K562 (cell line): ENCODE data around the gene CTAGE1. TPM values are rescaled to one million over a fixed set of nuclear protein-coding genes. Genes with fewer than 3 reads are reported as not detected.
A peak's percentile ranks its signal among the peaks of the same experiment; 100 is the strongest.

Source experiments
- ATAC-seq: fragments of 200-7000 bp; cut with Tn5 transposase; 3 replicates; pipeline ENCODE4 v1.9.1; 2020; ENCODE audit warnings: moderate library complexity
- BruUV-seq: library from RNA; stranded (reverse); fragments of 400-500 nt; replicated peaks from 2 replicates; lab custom pipeline; 2021; lab: Mats Ljungman, UMichigan
- CTCF ChIA-PET: fragments of 300-600 bp; formaldehyde crosslinking; extraction: SDS; loops from one replicate; lab custom pipeline; 2021; ENCODE audit warnings: low intra/inter-chr PET ratio; lab: Yijun Ruan, JAX
- POLR2A ChIA-PET: fragments of 300-600, 350-650 bp; sonication (Branson Sonifier 250); formaldehyde crosslinking; extraction: SDS; loops from one replicate; lab custom pipeline; 2021; ENCODE audit warnings: antibody characterized with exemption, inconsistent platforms; lab: Yijun Ruan, JAX
- DNase-seq, 4 experiments: peaks; one replicate each; pipeline versions ENCODE4 v3.0.0 to v3.0.0-alpha.2; 2011 to 2018; ENCODE audit warnings: low spot score in 3 of 4, mixed read lengths in 3 of 4; ENCODE audit errors: extremely low read depth in 1 of 4
- FAIRE-seq: peaks from 2 replicates; lab custom pipeline; 2011; peaks lifted over from hg19 to GRCh38; lab: Jason Lieb, UNC
- H2AFZ ChIP-seq: 2 replicates; pipeline ENCODE4 v1.6.0; 2011; ENCODE audit warnings: low read depth, low read length, control low read depth, inconsistent platforms
- H3K27ac ChIP-seq: fragments of 200-600 bp; 3 replicates; pipeline ENCODE4 v1.8.0; 2011; ENCODE audit warnings: low read depth, mild to moderate bottlenecking, control low read depth, inconsistent platforms, low read length, moderate library complexity, mixed read lengths; ENCODE audit errors: extremely low read depth
- H3K27me3 ChIP-seq, 2 experiments: fragments of 300-600 bp in 1 of 2; 2 replicates in 1 of 2; 3 replicates in 1 of 2; pipeline versions ENCODE4 v1.6.0 to v1.8.0; 2011; ENCODE audit warnings: inconsistent platforms in 2 of 2, low read length in 2 of 2, mild to moderate bottlenecking in 1 of 2, mixed read lengths in 1 of 2, moderate library complexity in 1 of 2; ENCODE audit not compliant: control insufficient read depth in 2 of 2, insufficient read depth in 2 of 2
- H3K36me3 ChIP-seq: fragments of 300-600 bp; 3 replicates; pipeline ENCODE4 v1.8.0; 2011; ENCODE audit warnings: mild to moderate bottlenecking, low read length, inconsistent platforms; ENCODE audit not compliant: control insufficient read depth, insufficient read depth
- H3K4me1 ChIP-seq, 2 experiments: fragments of 200-600 bp in 1 of 2; replicated peaks in 1 of 2; 2 replicates in 1 of 2; 3 replicates in 1 of 2; pipeline versions ENCODE4 v1.5.1 to v1.8.0; 2011; ENCODE audit warnings: inconsistent platforms in 2 of 2, low read length in 2 of 2, mild to moderate bottlenecking in 1 of 2, mixed read lengths in 1 of 2, moderate library complexity in 1 of 2; ENCODE audit not compliant: control insufficient read depth in 2 of 2, insufficient read depth in 2 of 2
- H3K4me2 ChIP-seq: 2 replicates; pipeline ENCODE4 v1.6.1; 2011; ENCODE audit warnings: low read length, control low read depth, inconsistent platforms, mixed read lengths; ENCODE audit not compliant: insufficient read depth
- H3K4me3 ChIP-seq: fragments of 200-600 bp; sonication (generic), shearing (Covaris generic); 2 replicates; pipeline ENCODE4 v1.5.1; 2016; ENCODE audit warnings: control low read depth, inconsistent platforms
- H3K79me2 ChIP-seq: fragments of 200-600 bp; 3 replicates; pipeline ENCODE4 v1.8.0; 2011; ENCODE audit warnings: low read length, inconsistent platforms; ENCODE audit not compliant: control insufficient read depth, insufficient read depth
- H3K9ac ChIP-seq, 2 experiments: 2 replicates each; pipeline versions ENCODE4 v1.6.0 to v1.6.1; 2011; ENCODE audit warnings: low read depth in 2 of 2, low read length in 2 of 2, control low read depth in 1 of 2, inconsistent platforms in 1 of 2, mild to moderate bottlenecking in 1 of 2, mixed read lengths in 1 of 2; ENCODE audit not compliant: insufficient read depth in 1 of 2
- H3K9me1 ChIP-seq: one replicate; pipeline ENCODE4 v1.6.0; 2011; ENCODE audit warnings: inconsistent platforms, mild to moderate bottlenecking, low read length, moderate library complexity; ENCODE audit not compliant: control insufficient read depth, insufficient read depth
- H3K9me3 ChIP-seq: replicated peaks from 2 replicates; pipeline ENCODE4 v1.5.1; 2011; ENCODE audit warnings: low read depth, low read length, inconsistent platforms; ENCODE audit not compliant: control insufficient read depth, insufficient read depth
- H4K20me1 ChIP-seq: replicated peaks from 2 replicates; pipeline ENCODE4 v1.6.1; 2011; ENCODE audit warnings: low read length, inconsistent platforms, mixed read lengths; ENCODE audit not compliant: control insufficient read depth, insufficient read depth
- ESRRB ChIP-seq: fragments of 250-450 bp; sonication (Bioruptor Pico); IDR thresholded peaks from 2 replicates; pipeline ENCODE4 v1.5.0; 2020; ENCODE audit warnings: mild to moderate bottlenecking, moderate library complexity, borderline replicate concordance
- HDAC1 ChIP-seq, 2 experiments: fragments of 450-650 bp; IDR thresholded peaks; 2 replicates each; pipeline ENCODE4 v1.6.1; 2016 to 2017; ENCODE audit warnings: inconsistent platforms in 1 of 2, mild to moderate bottlenecking in 1 of 2, moderate library complexity in 1 of 2
- MXI1 ChIP-seq: IDR thresholded peaks from 2 replicates; pipeline ENCODE4 v1.6.1; 2011; ENCODE audit warnings: low read depth, mild to moderate bottlenecking, improper control_type of control experiment, low read length
- WGBS: fragments of 100-300 bp; shearing (Covaris generic); methylation state at CpG from one replicate; pipeline ENCODE4 v1.1.6; 2016; ENCODE audit warnings: low coverage, mixed read lengths; ENCODE audit not compliant: insufficient coverage; ENCODE audit errors: missing lambda C conversion rate; 5-methylcytosine and 5-hydroxymethylcytosine counted together
- in situ Hi-C: fragments of 300-500 bp; cut with MboI; formaldehyde crosslinking; loops from 4 replicates; pipeline ENCODE4 v1.15.0; 2018; ENCODE audit warnings: inconsistent platforms, mixed read lengths
- intact Hi-C: fragments of 100-400 bp; cut with micrococcal nuclease; formaldehyde crosslinking; loops from 2 replicates; pipeline ENCODE4 v1.14.2; 2022
- polyA plus RNA-seq, 8 experiments: library from polyadenylated mRNA; depleted of rRNA in 4 of 8; stranded (reverse) in 5 of 8; unstranded in 3 of 8; fragments of >200 nt; fragmentation: Nextera tagmentation in 2 of 8; fragmentation: Illumina TruSeq in 1 of 8; extraction: Ambion mirVana in 2 of 8; extraction: Trizol in 1 of 8; gene quantifications; 2 replicates each; pipeline versions ENCODE4 v1.2.1 to v1.2.3, GENCODE V29; 2011 to 2014; ENCODE audit warnings: inconsistent platforms in 1 of 8, missing spikeins in 1 of 8
- total RNA-seq, 7 experiments: library from RNA; depleted of rRNA in 6 of 7; stranded (reverse); fragments of >200 nt in 6 of 7; fragmentation: Illumina TruSeq in 2 of 7; extraction: Trizol in 2 of 7; gene quantifications; 2 replicates each; pipeline versions ENCODE4 v1.2.1 to v1.2.3, GENCODE V29; 2011 to 2021; ENCODE audit warnings: low replicate concordance in 1 of 7
- TF ChIP-seq, protein P1 (sequence below): sonication (generic); formaldehyde crosslinking; IDR thresholded peaks from 2 replicates; pipeline ENCODE4 v1.8.0; 2022; ENCODE audit warnings: mild to moderate bottlenecking, missing genetic modification reagents
- TF ChIP-seq, protein P2 (sequence below): fragments of 450-650 bp; IDR thresholded peaks from 2 replicates; pipeline ENCODE4 v1.6.1; 2018; ENCODE audit not compliant: partially characterized antibody
- TF ChIP-seq, protein P3 (sequence below): fragments of 450-650 bp; conservative IDR thresholded peaks from 2 replicates; pipeline ENCODE4 v1.6.1; 2016; ENCODE audit warnings: missing genetic modification characterization, low read depth, mild to moderate bottlenecking, control low read depth, missing compliant biosample characterization

CTAGE1 gene
- total and polyA plus RNA-seq, 9 of the 15 experiments (the other 6 are each of a cell fraction or from before 2014, with no cell fraction given), result not detected

DNA sequence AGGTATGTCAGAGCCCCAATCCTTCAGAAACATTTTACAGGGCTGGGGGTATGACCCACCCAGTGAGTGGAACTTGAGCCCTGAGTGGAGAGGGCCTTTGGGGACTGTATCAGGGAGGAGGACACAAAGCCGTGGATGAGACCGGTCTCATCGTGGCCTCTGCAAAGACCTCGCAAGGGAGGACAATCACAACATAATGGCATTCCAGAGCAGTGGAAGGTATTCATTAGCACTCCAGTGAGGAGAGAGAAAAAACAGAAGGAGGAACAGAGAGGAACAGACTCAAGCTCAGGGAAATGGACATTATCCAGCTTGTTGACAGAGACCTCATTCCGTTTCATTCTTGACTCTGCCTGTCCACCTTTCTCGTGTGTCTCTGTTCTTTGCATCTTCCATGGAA lies 38.8 kb upstream of the CTAGE1 start:
- no peak overlapping the region; a peak in 1 of 4 replicates for H3K9ac ChIP-seq
- no peaks in the 10 kb centered on the region for H3K79me2 ChIP-seq
- no peaks in the 10 kb centered on the region for H3K27me3 ChIP-seq
- no peak overlapping the region for H3K4me3 ChIP-seq
- H3K27ac ChIP-seq, result no peak overlapping the region
- FAIRE-seq, result no peak
- H3K4me2 ChIP-seq, result peak overlapping the region; percentile 5; the same call in 1 of the 2 replicates
- no peaks in the 10 kb centered on the region for H3K36me3 ChIP-seq
- H4K20me1 ChIP-seq, result no peaks in the 10 kb centered on the region
- 63% methylated on average over 6 of the region's 6 CpGs for WGBS
- no peaks in the 10 kb centered on the region for H3K9me1 ChIP-seq
- TF ChIP-seq, protein P1, sequence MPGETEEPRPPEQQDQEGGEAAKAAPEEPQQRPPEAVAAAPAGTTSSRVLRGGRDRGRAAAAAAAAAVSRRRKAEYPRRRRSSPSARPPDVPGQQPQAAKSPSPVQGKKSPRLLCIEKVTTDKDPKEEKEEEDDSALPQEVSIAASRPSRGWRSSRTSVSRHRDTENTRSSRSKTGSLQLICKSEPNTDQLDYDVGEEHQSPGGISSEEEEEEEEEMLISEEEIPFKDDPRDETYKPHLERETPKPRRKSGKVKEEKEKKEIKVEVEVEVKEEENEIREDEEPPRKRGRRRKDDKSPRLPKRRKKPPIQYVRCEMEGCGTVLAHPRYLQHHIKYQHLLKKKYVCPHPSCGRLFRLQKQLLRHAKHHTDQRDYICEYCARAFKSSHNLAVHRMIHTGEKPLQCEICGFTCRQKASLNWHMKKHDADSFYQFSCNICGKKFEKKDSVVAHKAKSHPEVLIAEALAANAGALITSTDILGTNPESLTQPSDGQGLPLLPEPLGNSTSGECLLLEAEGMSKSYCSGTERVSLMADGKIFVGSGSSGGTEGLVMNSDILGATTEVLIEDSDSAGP (CRISPR knock-in tag), result no peak
- TF ChIP-seq, protein P2, sequence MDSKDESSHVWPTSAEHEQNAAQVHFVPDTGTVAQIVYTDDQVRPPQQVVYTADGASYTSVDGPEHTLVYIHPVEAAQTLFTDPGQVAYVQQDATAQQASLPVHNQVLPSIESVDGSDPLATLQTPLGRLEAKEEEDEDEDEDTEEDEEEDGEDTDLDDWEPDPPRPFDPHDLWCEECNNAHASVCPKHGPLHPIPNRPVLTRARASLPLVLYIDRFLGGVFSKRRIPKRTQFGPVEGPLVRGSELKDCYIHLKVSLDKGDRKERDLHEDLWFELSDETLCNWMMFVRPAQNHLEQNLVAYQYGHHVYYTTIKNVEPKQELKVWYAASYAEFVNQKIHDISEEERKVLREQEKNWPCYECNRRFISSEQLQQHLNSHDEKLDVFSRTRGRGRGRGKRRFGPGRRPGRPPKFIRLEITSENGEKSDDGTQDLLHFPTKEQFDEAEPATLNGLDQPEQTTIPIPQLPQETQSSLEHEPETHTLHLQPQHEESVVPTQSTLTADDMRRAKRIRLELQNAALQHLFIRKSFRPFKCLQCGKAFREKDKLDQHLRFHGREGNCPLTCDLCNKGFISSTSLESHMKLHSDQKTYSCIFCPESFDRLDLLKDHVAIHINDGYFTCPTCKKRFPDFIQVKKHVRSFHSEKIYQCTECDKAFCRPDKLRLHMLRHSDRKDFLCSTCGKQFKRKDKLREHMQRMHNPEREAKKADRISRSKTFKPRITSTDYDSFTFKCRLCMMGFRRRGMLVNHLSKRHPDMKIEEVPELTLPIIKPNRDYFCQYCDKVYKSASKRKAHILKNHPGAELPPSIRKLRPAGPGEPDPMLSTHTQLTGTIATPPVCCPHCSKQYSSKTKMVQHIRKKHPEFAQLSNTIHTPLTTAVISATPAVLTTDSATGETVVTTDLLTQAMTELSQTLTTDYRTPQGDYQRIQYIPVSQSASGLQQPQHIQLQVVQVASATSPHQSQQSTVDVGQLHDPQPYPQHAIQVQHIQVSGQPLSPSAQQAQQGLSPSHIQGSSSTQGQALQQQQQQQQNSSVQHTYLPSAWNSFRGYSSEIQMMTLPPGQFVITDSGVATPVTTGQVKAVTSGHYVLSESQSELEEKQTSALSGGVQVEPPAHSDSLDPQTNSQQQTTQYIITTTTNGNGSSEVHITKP, result no peak
- TF ChIP-seq ESRRB (CRISPR knock-in tag) (no peak), MXI1 (no peak), HDAC1 (IDR thresholded peaks at IDR 0.05) (no peak)
- TF ChIP-seq, protein P3, sequence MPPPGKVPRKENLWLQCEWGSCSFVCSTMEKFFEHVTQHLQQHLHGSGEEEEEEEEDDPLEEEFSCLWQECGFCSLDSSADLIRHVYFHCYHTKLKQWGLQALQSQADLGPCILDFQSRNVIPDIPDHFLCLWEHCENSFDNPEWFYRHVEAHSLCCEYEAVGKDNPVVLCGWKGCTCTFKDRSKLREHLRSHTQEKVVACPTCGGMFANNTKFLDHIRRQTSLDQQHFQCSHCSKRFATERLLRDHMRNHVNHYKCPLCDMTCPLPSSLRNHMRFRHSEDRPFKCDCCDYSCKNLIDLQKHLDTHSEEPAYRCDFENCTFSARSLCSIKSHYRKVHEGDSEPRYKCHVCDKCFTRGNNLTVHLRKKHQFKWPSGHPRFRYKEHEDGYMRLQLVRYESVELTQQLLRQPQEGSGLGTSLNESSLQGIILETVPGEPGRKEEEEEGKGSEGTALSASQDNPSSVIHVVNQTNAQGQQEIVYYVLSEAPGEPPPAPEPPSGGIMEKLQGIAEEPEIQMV (tag), result no peak
- ChIA-PET CTCF (no interaction called here), POLR2A (no interaction called here)
- peak; percentile 26; the same call in 2 of the 3 replicates for ATAC-seq
- BruUV-seq, result no TSS peak
- DNase-seq, result no peak
- in situ Hi-C loops, result no loop called here
- no peaks in the 10 kb centered on the region for H3K9me3 ChIP-seq
- H2AFZ ChIP-seq, result peak overlapping the region; percentile 66
- peaks cover 6 to 16% of the 10 kb centered on the region in 2 experiments; a peak in 3 of 5 replicates for H3K4me1 ChIP-seq
- intact Hi-C loops, result no loop called here
